ENCODE results near the gene FHAD1. TPM values are rescaled to one million over a fixed set of nuclear protein-coding genes. Genes with fewer than 3 reads are reported as not detected.

Gene FHAD1
- total and polyA plus RNA-seq, 11 donors = 0.06 to 1.1 (median 0.12) TPM; not detected in 4

- Histone ChIP-seq H3K36me3 (no peaks in the 10 kb centered on the region), H3K27ac (no peak overlapping the region), H3K27me3 (no peaks in the 10 kb centered on the region), H3K4me1 (no peaks in the 10 kb centered on the region), H3K9me3 (no peaks in the 10 kb centered on the region), H3K4me3 (no peak overlapping the region)
- TF ChIP-seq CTCF (IDR thresholded peaks at IDR 0.05) = no peak
- no peak for TF ChIP-seq POLR2A (IDR thresholded peaks at IDR 0.05)
- no peak for ATAC-seq
- WGBS, 4 donors = 89 to 90% (median 89%) methylated on average over 11 to 13 of the region's 13 CpGs
- peak in 1 of 5 donors; percentile 22 for DNase-seq
- intact Hi-C loops (cut with DNase I) = no loop called here
Measured at GRCh38 chr1:15440357-15440756, 193.3 kb downstream of the FHAD1 start.

DNA sequence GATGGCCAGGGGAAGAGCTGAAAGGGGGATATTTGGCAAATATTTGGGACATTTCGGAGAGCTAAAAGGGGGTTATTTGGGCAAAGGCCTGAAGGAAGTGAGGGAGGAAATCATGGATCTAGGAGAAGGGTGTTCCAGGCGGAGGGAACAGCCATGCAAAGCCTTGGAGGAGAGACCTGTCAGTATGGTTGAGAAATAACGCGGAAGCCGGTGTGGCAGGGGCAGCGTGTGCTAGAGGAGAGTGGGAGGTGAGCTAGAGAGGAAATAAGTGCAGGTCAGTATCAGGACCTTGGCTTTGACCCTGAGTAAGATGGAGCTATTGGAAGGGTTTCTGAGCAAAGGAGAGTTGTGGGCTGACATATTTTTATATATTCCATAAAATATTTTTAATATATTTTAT is 194.2 kb downstream of the FHAD1 start:
- Histone ChIP-seq H3K4me3 (no peak overlapping the region), H3K4me1 (no peaks in the 10 kb centered on the region), H3K9me3 (no peaks in the 10 kb centered on the region), H3K27ac (no peak overlapping the region), H3K36me3 (no peaks in the 10 kb centered on the region), H3K27me3 (peaks cover 0 to 3% (median 0%) of the 10 kb centered on the region in 9 donors)
- TF ChIP-seq POLR2A (IDR thresholded peaks at IDR 0.05) (no peak), CTCF (IDR thresholded peaks at IDR 0.05) (no peak)
- intact Hi-C loops (cut with DNase I) = no loop called here
- DNase-seq (no peak), ATAC-seq (no peak)
- 79 to 90% (median 84%) methylated on average over 6 of the region's 6 CpGs for WGBS, 4 donors

- no peak overlapping the region for H3K4me3 ChIP-seq
- H3K4me1 ChIP-seq = no peaks in the 10 kb centered on the region
- peaks cover 0 to 10% (median 0%) of the 10 kb centered on the region in 9 donors for H3K27me3 ChIP-seq
- intact Hi-C loops (cut with DNase I) = no loop called here
- ATAC-seq (no peak), DNase-seq (no peak)
- H3K27ac ChIP-seq = no peak overlapping the region
- 90 to 94% (median 92%) methylated on average over 8 of the region's 8 CpGs for WGBS, 4 donors
- no peaks in the 10 kb centered on the region for H3K36me3 ChIP-seq
- TF ChIP-seq CTCF (IDR thresholded peaks at IDR 0.05) (no peak), POLR2A (IDR thresholded peaks at IDR 0.05) (no peak)
- H3K9me3 ChIP-seq = no peaks in the 10 kb centered on the region
Measured at GRCh38 chr1:15442119-15442518, 195.1 kb downstream of the FHAD1 start.

DNA sequence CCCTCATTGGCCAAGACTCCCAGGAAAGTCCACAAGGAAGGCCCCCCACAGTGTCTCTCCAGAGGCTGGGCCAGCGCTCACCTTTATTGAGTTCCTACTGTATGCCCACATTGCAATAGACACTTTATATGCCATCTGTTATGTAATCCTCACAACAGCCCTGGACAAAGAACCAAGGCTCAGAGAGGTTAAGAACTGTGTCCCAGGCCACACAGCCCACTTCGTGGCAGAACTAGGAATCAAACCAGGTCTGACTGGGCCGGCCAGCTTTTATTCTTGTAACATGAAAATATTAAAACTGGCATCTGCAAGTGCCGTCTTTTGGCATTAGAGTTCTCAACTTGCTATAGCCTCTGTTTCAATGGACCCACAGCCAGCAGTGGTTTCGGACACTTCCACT is 195.7 kb downstream of the FHAD1 start:
- DNase-seq = no peak
- 80 to 86% (median 85%) methylated on average over 5 of the region's 5 CpGs for WGBS, 4 donors
- intact Hi-C loops (cut with DNase I) = no loop called here
- Histone ChIP-seq H3K27me3 (peaks cover 0 to 16% (median 0%) of the 10 kb centered on the region in 9 donors), H3K9me3 (no peaks in the 10 kb centered on the region), H3K36me3 (no peaks in the 10 kb centered on the region), H3K4me1 (no peaks in the 10 kb centered on the region), H3K4me3 (no peak overlapping the region), H3K27ac (no peak overlapping the region)
- ATAC-seq = no peak
- TF ChIP-seq CTCF (IDR thresholded peaks at IDR 0.05) (no peak), POLR2A (IDR thresholded peaks at IDR 0.05) (no peak)
